Natural killer cell treated with Interleukin-12 subunit alpha and Interleukin-12 subunit beta and Interleukin-15 and Interleukin-18, amount 100 ng/mL, for 72 hours (primary cell): ENCODE results near the gene AMPD1. TPM values are rescaled to one million over a fixed set of nuclear protein-coding genes. Genes with fewer than 3 reads are reported as not detected.

Source experiments
- ATAC-seq, 2 donors: fragments of 150-1000 bp; cut with Tn5 transposase in 1 of 2; sonication (Bioruptor Pico), chemical (Tn5 transposase) in 1 of 2; 2 replicates each; pipeline ENCODE4 v1.10.0; 2021
- DNase-seq: peaks from one replicate; pipeline ENCODE4 v3.0.0; 2022; ENCODE audit warnings: low spot score
- H3K27ac Mint-ChIP-seq, 2 donors: 1 replicate in 1 of 2; 2 replicates in 1 of 2; pipeline ENCODE4 v1.8.0; 2022; ENCODE audit warnings: mixed read lengths in 2 of 2, mild to moderate bottlenecking in 1 of 2, moderate library complexity in 1 of 2
- H3K27me3 Mint-ChIP-seq, 2 donors: 1 replicate in 1 of 2; 2 replicates in 1 of 2; pipeline ENCODE4 v1.8.0; 2022; ENCODE audit warnings: mixed read lengths in 2 of 2
- H3K36me3 Mint-ChIP-seq: one replicate; pipeline ENCODE4 v1.8.0; 2022; ENCODE audit warnings: mixed read lengths
- H3K4me1 Mint-ChIP-seq, 2 donors: 1 replicate in 1 of 2; 2 replicates in 1 of 2; pipeline ENCODE4 v1.8.0; 2022; ENCODE audit warnings: low read depth in 2 of 2, mixed read lengths in 2 of 2, mild to moderate bottlenecking in 1 of 2
- H3K4me3 Mint-ChIP-seq: one replicate; pipeline ENCODE4 v1.8.0; 2022; ENCODE audit warnings: mixed read lengths
- H3K9me3 Mint-ChIP-seq: 2 replicates; pipeline ENCODE4 v1.8.0; 2022; ENCODE audit warnings: mixed read lengths
- total RNA-seq, 2 donors: library from RNA; stranded (reverse); gene quantifications; one replicate each; pipeline ENCODE4 v1.2.3, GENCODE V29; 2022

The AMPD1 gene
- not detected for total RNA-seq

DNA sequence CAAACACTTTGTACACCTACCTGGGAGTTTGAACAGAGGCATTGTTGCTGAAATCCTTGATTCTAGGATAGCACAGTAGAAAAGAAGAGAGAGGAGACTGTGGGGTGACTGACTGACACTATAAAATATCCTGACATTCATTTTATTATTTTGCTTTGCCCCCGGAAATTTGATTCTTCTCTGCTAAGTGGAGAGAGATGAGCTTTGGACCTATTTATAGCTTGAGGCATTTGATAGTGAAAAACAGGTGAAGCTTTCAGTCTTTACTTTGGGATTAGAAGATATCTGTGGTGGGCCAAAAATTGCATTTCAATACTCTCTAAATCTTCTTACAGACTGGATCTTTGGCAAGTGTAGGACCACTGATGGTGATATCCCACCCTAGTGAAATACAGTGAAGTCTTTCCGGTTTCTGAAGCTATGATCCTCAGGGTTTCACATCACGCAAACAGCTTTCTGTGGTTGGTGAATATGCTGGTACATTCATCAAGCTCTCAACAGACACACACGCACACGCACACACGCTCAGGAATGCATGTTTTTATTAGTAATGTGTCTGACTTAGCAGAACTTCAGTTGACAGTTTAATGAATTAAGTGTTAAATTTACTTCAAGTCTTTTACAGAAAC lies at the start of gene AMPD1:
TSS of gene AMPD1 (minus strand) at position 117 of the 629 bp plus-strand sequence. CDS start at position 42, 75 bp downstream.
- Mint-ChIP-seq H3K27me3 (peaks cover 5 to 6% of the 10 kb centered on the region in 2 donors), H3K4me3 (no peak within 1 kb of the TSS), H3K36me3 (no peaks in the 10 kb centered on the region), H3K27ac (no peak within 1 kb of the TSS), H3K4me1 (no peaks in the 10 kb centered on the region), H3K9me3 (no peaks in the 10 kb centered on the region)
- no peak for ATAC-seq
- DNase-seq: no peak

DNA sequence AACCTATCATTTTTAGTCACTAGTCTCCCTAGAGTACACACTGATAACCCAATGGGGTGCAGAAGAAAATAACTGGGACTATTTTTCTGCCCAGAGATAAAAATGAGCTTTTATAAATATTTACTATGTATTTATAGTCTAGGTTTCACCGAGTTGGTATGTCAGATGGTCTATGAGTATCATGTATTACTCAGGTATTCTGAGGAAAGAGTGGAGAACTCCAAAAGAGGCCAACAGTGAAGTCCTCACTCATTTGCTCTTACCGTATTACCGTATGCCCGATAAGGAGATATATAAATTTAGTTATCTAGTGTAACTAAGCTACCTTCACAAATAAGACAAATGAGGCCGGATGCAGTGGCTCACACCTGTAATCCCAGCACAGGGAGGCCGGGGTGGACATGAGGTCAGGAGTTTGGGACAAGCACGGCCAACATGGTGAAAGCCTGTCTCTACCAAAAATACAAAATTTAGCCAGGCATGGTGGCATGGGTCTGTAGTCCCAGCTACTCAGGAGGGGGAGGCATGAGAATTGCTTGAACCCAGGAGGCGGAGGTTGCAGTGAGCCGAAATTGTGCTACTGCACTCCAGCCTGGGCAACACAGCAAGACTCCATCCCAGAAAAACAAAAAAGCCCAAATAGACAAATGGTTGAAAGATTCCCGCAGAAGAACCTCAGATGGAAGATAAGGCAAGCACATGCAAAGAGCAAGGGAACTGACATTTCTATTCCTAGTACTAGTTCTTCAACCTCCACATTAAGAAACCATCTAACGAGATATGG lies 46.8 kb upstream of the AMPD1 start:
- H3K27me3 Mint-ChIP-seq: no peaks in the 10 kb centered on the region
- DNase-seq (no peak), ATAC-seq (no peak)
- no peaks in the 10 kb centered on the region for H3K9me3 Mint-ChIP-seq
- no peak overlapping the region for H3K27ac Mint-ChIP-seq
- H3K4me1 Mint-ChIP-seq: peaks cover 30 to 48% of the 10 kb centered on the region in 2 donors
- H3K36me3 Mint-ChIP-seq: peaks cover 29% of the 10 kb centered on the region
- no peak overlapping the region for H3K4me3 Mint-ChIP-seq

DNA sequence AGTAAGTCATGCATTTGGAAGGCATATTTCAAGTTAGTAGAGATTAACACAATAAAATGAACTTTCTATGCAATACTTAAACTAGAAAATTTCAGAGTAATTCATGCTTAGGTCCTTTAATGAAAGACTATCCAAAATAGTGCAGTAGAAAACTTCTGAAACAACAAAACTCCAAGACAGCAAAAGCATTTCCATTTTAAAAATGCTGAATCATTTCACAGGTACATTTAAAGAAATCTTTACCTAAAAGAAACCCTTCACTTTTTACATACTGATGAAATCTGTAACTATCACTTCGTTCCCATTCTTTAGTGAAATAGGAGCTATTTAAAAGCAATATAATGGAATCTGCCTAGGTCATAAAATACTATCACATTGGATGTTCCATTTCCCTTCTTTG lies 45.0 kb upstream of the AMPD1 start:
- Mint-ChIP-seq H3K4me3 (no peak overlapping the region), H3K4me1 (peaks cover 19 to 39% of the 10 kb centered on the region in 2 donors), H3K27me3 (no peaks in the 10 kb centered on the region), H3K9me3 (no peaks in the 10 kb centered on the region), H3K36me3 (peaks cover 29% of the 10 kb centered on the region), H3K27ac (no peak overlapping the region)
- ATAC-seq: no peak
- DNase-seq: no peak

DNA sequence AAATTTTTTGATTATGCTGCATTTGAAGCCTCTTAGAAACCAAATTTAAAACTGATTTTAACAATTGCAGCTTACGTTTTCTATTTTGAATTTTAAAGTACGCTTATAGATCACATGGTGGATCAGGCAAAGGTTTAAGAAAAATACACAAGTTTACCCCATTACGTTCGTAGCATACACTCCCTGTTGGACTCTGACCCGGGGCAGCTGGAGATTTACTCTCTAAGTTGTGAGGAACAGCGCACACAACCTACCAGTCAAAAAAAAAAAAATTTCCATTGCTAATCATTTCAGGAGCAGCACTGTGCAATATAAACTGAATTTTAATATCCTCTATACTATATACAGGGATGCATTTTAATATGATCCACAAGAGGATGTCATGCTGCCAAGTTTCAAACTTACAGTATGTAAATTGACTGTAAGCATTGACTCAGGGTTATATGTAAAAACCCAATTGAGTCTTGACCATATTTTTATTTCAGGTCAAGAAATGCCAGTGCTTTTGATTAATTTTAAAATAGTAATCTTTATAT lies 42.0 kb upstream of the AMPD1 start:
- H3K4me1 Mint-ChIP-seq: peaks cover 11 to 20% of the 10 kb centered on the region in 2 donors
- H3K27ac Mint-ChIP-seq: no peak overlapping the region
- ATAC-seq (no peak), DNase-seq (no peak)
- H3K36me3 Mint-ChIP-seq: peaks cover 30% of the 10 kb centered on the region
- no peaks in the 10 kb centered on the region for H3K9me3 Mint-ChIP-seq
- no peak overlapping the region for H3K4me3 Mint-ChIP-seq
- H3K27me3 Mint-ChIP-seq: no peaks in the 10 kb centered on the region

DNA sequence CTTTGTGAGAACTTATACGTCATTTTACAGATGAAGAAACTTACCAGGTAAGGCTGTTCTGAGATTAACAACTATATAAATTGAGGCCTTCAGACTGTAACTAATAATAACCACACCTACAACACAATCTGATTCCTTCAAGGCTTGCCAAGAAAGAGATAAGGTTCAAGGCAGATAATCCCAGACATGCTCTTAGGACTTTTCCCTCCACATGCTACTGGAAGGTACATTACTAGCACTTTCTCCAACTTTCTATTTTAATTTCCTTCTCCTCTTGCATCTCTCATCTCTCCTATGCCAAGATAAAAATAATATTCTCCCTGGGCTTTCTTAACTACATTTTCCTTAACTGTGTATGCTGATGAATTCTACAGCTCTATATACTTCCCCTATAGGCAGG lies 40.1 kb upstream of the AMPD1 start:
- DNase-seq (no peak), ATAC-seq (no peak)
- Mint-ChIP-seq H3K4me1 (peaks cover 9 to 10% of the 10 kb centered on the region in 2 donors), H3K27ac (no peak overlapping the region), H3K36me3 (peaks cover 37% of the 10 kb centered on the region), H3K9me3 (no peaks in the 10 kb centered on the region), H3K27me3 (no peaks in the 10 kb centered on the region), H3K4me3 (no peak overlapping the region)

DNA sequence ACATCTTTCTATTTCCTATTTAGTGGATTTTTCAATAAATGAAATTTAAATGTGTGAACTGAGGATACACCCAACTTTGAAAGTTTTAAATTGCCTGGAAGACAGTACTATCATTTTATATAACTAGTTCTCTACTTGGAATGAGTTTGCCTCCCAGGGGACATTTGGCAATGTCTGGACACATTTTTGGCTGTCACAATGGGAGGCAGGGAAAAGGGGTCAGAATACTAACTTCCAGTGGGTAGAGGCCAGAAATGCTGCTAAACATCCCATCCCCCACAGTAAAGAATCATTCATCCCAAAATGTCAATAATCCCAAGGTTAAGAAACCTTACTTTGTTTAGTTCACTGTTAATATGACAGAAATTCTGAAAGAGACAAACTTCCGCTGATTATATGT lies 34.4 kb upstream of the AMPD1 start:
- peak overlapping the region; percentile 23 to 42 for H3K27ac Mint-ChIP-seq
- H3K27me3 Mint-ChIP-seq: no peaks in the 10 kb centered on the region
- H3K4me3 Mint-ChIP-seq: no peak overlapping the region
- DNase-seq (no peak), ATAC-seq (no peak)
- peaks cover 0 to 12% of the 10 kb centered on the region in 2 donors for H3K4me1 Mint-ChIP-seq
- H3K9me3 Mint-ChIP-seq: no peaks in the 10 kb centered on the region
- peaks cover 55% of the 10 kb centered on the region for H3K36me3 Mint-ChIP-seq

DNA sequence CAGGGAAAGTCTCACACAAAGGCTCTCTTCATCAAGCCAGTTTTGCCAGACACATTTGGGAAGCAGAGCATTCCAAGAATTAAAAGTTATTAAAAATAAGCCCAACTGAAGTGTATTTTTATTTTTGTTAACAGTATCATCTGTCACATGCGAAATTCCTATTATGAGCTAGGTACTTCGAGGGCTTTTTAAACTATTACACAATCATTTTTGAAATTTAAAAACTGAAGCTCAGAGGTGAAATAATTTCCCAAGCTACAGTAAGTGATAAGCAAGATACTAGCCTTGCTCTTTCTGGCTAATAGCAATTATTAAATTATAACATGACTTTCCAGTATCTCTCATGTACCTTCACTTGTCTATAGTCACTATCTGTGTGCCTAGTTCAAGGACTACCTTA lies 33.2 kb upstream of the AMPD1 start:
- Mint-ChIP-seq H3K4me3 (no peak overlapping the region), H3K27ac (no peak overlapping the region), H3K36me3 (peaks cover 61% of the 10 kb centered on the region), H3K4me1 (peaks cover 0 to 12% of the 10 kb centered on the region in 2 donors), H3K27me3 (no peaks in the 10 kb centered on the region), H3K9me3 (no peaks in the 10 kb centered on the region)
- DNase-seq: no peak
- ATAC-seq: no peak

DNA sequence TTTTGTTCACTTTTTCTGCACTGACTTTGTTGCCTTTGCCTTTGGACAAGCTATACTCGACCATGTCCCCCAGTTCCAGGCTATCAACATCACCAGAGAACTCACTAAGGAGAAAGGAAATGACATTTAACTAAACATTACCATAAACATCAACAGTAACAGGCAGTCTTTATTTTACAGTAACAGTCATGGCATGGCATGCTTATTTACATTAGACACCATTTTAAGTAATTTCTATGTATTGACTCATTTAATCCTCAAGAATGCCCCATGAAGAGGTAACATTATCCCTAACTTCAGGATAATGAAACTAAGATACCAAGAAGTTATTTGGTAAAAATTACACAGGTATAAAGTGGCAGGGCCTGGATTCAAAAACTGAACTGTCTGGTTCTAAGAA lies 29.9 kb upstream of the AMPD1 start:
- Mint-ChIP-seq H3K27me3 (no peaks in the 10 kb centered on the region), H3K27ac (no peak overlapping the region), H3K9me3 (no peaks in the 10 kb centered on the region), H3K36me3 (peaks cover 64% of the 10 kb centered on the region), H3K4me1 (peaks cover 0 to 7% of the 10 kb centered on the region in 2 donors), H3K4me3 (no peak overlapping the region)
- ATAC-seq (no peak), DNase-seq (no peak)

DNA sequence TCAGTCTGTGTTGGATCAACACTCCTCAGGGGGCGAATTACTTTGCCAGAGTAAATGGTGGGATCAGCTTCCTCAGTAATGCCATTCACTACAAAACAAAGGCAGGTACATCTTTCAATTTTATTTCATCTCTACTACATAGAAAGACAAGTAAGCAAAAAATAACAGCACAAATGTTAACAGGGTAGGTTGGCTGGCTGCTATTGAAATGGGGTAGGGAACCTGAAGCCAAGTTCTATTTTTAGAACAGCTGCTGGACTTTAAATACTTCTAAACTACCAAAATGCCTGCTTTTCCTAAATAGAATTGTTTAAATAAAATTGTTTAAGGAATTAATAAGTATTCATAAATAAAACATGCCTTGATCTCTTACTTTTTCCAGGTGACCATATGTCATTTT lies 28.6 kb upstream of the AMPD1 start:
- no peak for DNase-seq
- H3K36me3 Mint-ChIP-seq: peaks cover 64% of the 10 kb centered on the region
- H3K4me3 Mint-ChIP-seq: no peak overlapping the region
- no peak for ATAC-seq
- H3K9me3 Mint-ChIP-seq: no peaks in the 10 kb centered on the region
- H3K4me1 Mint-ChIP-seq: peaks cover 4 to 7% of the 10 kb centered on the region in 2 donors
- H3K27ac Mint-ChIP-seq: peak overlapping the region in 1 of 2 donors; percentile 52
- H3K27me3 Mint-ChIP-seq: no peaks in the 10 kb centered on the region

DNA sequence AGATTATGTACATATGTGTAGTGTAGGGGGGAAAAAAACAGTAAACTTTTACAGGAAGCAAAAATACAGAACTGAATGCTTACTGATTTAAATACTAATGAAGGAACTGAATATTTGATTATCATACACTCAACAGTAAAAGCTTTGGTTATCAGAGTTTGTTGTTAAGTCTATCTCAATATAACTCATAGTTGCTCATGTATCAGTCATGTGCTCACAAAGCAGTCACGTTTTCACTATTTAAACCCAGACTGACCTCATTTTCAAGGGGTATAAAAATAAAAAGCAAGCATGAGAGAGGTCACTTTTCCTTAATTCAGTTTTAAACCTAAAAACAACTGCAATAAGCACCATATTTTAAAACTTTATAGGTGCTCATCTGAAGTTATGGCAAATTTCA lies 28.1 kb upstream of the AMPD1 start:
- peaks cover 6 to 9% of the 10 kb centered on the region in 2 donors for H3K4me1 Mint-ChIP-seq
- H3K27ac Mint-ChIP-seq: no peak overlapping the region

DNA sequence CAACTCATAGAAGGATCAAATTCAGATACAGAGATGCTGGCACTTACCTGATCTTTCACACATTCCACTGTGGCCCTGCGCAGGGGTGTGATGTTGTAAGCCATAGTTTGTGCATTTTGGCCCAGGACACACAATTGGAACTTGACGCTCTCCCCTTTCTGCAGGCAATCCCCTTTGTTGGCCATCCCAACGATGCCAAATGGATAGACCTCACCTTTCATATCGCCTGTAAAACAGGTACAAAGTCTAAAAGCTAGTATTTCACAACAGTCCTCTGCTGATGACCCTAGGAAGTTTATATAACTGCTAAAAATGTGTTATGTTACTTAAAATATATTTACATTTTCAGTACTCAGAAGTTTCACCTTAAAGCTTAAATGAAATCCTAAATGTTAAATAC lies 25.1 kb upstream of the AMPD1 start:
- DNase-seq: no peak
- Mint-ChIP-seq H3K4me1 (peaks cover 16 to 28% of the 10 kb centered on the region in 2 donors), H3K27me3 (no peaks in the 10 kb centered on the region), H3K4me3 (no peak overlapping the region), H3K9me3 (no peaks in the 10 kb centered on the region), H3K27ac (peak overlapping the region; percentile 27 to 46), H3K36me3 (peaks cover 64% of the 10 kb centered on the region)
- ATAC-seq: no peak

More for the DNA sequence above, 28.1 kb upstream of the AMPD1 start:
- Mint-ChIP-seq H3K36me3 (peaks cover 68% of the 10 kb centered on the region), H3K27me3 (no peaks in the 10 kb centered on the region), H3K4me3 (no peak overlapping the region), H3K9me3 (no peaks in the 10 kb centered on the region)
- ATAC-seq (no peak), DNase-seq (no peak)

DNA sequence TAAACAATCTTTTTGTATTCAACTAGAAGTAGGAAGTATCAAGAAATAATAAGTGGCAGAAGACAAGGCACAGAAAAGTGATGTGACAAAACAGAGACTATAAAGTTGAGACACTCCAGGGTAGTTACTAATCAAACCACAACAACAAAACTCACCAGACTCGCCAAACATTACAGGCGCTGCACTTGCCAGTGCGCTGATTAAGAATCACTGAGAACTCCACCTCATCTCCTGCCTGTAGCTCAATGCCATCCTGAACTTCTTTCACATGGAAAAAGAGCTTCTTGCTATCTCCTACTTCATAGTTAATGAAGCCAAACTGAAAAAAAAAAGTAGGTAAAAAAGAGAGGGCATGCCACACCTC lies 24.1 kb upstream of the AMPD1 start:
- Mint-ChIP-seq H3K27me3 (no peaks in the 10 kb centered on the region), H3K36me3 (peaks cover 54% of the 10 kb centered on the region), H3K27ac (peak overlapping the region; percentile 57 to 64), H3K9me3 (no peaks in the 10 kb centered on the region), H3K4me3 (no peak overlapping the region), H3K4me1 (peaks cover 16 to 29% of the 10 kb centered on the region in 2 donors)
- ATAC-seq (no peak), DNase-seq (no peak)

DNA sequence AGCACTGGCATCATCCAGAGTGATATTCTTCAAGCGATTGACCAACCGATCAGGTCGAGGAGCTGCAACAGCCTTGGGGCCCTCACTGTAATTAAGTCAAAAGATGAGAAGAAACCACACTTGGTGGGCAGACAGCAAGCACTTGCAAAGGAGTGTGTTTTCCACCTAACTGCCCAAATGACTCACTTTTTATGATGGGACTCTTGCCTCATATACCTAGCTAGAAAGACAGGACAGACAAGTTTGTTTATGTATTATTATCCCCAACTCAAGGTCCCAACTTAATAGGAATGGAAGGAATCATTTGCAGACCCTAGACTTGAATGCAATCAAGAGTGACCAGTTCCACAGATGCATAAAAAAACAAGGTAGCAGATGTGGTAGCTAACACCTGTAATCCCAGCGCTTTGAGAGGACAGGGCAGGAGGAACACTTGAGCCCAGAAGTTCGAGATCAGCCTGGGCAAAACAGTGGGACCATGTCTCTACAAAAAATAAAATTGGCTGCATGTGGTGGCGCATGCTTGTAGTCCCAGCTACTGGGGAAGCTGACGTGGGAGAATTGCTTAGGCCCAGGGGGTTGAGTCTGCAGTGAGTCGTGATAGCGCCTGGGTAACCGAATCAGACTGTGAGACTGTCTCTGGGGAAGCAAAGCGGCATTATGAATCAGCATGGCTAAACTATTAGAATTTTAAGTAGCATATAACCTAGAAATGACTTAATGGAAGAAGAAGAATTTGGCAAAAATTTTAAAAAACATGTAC lies 23.5 kb upstream of the AMPD1 start:
- Mint-ChIP-seq H3K36me3 (peaks cover 48% of the 10 kb centered on the region), H3K9me3 (no peaks in the 10 kb centered on the region), H3K27ac (peak overlapping the region; percentile 57 to 64), H3K4me1 (peaks cover 18 to 29% of the 10 kb centered on the region in 2 donors), H3K4me3 (no peak overlapping the region), H3K27me3 (no peaks in the 10 kb centered on the region)
- ATAC-seq: no peak
- DNase-seq: no peak
